B cell (primary cell): Measurements from ENCODE around the gene MCEMP1. TPM values are rescaled to one million over a fixed set of nuclear protein-coding genes. Genes with fewer than 3 reads are reported as not detected.
A peak's percentile ranks its signal among the peaks of the same experiment; 100 is the strongest.

Source experiments
- ATAC-seq: fragments of 200-7000 bp; cut with Tn5 transposase; one replicate; pipeline ENCODE4 v1.10.0; 2021; ENCODE audit warnings: low read depth, mild to moderate bottlenecking, moderate number of reproducible peaks, moderate library complexity
- CTCF ChIA-PET: fragments of 350-600 bp; sonication (Branson Sonifier 250); formaldehyde crosslinking; loops from one replicate; lab custom pipeline; 2021; ENCODE audit warnings: antibody characterized with exemption, inconsistent platforms; lab: Charles Lee
- POLR2A ChIA-PET: fragments of 350-600 bp; sonication (Branson Sonifier 250); formaldehyde crosslinking; loops from one replicate; lab custom pipeline; 2021; ENCODE audit warnings: antibody characterized with exemption; lab: Charles Lee
- DNase-seq: peaks from one replicate; pipeline ENCODE4 v3.0.0; 2013
- H2AFZ ChIP-seq: 2 replicates; pipeline ENCODE4 v1.6.1; 2012; ENCODE audit warnings: mild to moderate bottlenecking, low read depth, low read length; ENCODE audit not compliant: insufficient read depth, poor library complexity, severe bottlenecking
- H3K27ac ChIP-seq, 2 donors: 1 replicate in 1 of 2; 2 replicates in 1 of 2; pipeline ENCODE4 v1.5.1; 2012 to 2013; ENCODE audit warnings: low read length in 2 of 2, mild to moderate bottlenecking in 2 of 2, moderate library complexity in 1 of 2
- H3K27me3 ChIP-seq, 4 experiments: fragments of 200-600 bp in 1 of 4; sonication (generic) in 1 of 4; replicated peaks in 1 of 4; 1 replicate in 2 of 4; 2 replicates in 2 of 4; pipeline versions ENCODE4 v1.6.1 to v1.7.0; 2013 to 2016; ENCODE audit warnings: low read length in 3 of 4, mild to moderate bottlenecking in 2 of 4, mixed read lengths in 1 of 4, moderate library complexity in 1 of 4; ENCODE audit not compliant: insufficient read depth in 4 of 4, control insufficient read depth in 3 of 4; ENCODE audit errors: control extremely low read depth in 1 of 4
- H3K36me3 ChIP-seq, 2 experiments: replicated peaks in 1 of 2; 1 replicate in 1 of 2; 2 replicates in 1 of 2; pipeline versions ENCODE4 v1.6.1 to v1.7.1; 2013; ENCODE audit warnings: low read length in 1 of 2; ENCODE audit not compliant: insufficient read depth in 2 of 2, control insufficient read depth in 1 of 2; ENCODE audit errors: control extremely low read depth in 1 of 2, extremely low read depth in 1 of 2
- H3K4me1 ChIP-seq, 2 donors: fragments of 200-600 bp in 1 of 2; sonication (generic) in 1 of 2; 1 replicate in 1 of 2; 2 replicates in 1 of 2; pipeline versions ENCODE4 v1.5.1 to v1.6.1; 2013 to 2017; ENCODE audit warnings: low read length in 2 of 2; ENCODE audit not compliant: control insufficient read depth in 2 of 2, insufficient read depth in 2 of 2
- H3K4me2 ChIP-seq: replicated peaks from 2 replicates; pipeline ENCODE3; 2012; ENCODE audit warnings: mild to moderate bottlenecking, low read depth, low read length; ENCODE audit not compliant: poor library complexity, severe bottlenecking
- H3K4me3 ChIP-seq, 5 experiments: fragments of 200-600 bp in 1 of 5; sonication (generic) in 1 of 5; 1 replicate in 3 of 5; 2 replicates in 2 of 5; pipeline versions ENCODE4 v1.5.1 to v1.7.0; 2011 to 2016; ENCODE audit warnings: low read length in 4 of 5, mild to moderate bottlenecking in 4 of 5, low read depth in 2 of 5, control low read depth in 1 of 5, moderate library complexity in 1 of 5; ENCODE audit not compliant: insufficient read depth in 1 of 5; ENCODE audit errors: control extremely low read depth in 1 of 5, extremely low read depth in 1 of 5
- H3K79me2 ChIP-seq: fragments of 200-600 bp; sonication (generic); one replicate; pipeline ENCODE4 v1.6.0; 2016; ENCODE audit warnings: low read length; ENCODE audit not compliant: control insufficient read depth, insufficient read depth
- H3K9ac ChIP-seq: fragments of 200-600 bp; sonication (generic); 2 replicates; pipeline ENCODE4 v1.6.1; 2017; ENCODE audit warnings: mild to moderate bottlenecking, low read length, moderate library complexity
- H3K9me3 ChIP-seq, 3 donors: one replicate each; pipeline versions ENCODE4 v1.6.1 to v1.7.1; 2013; ENCODE audit warnings: low read length in 2 of 3; ENCODE audit not compliant: control insufficient read depth in 2 of 3, insufficient read depth in 1 of 3; ENCODE audit errors: control extremely low read depth in 1 of 3
- H4K20me1 ChIP-seq: 2 replicates; pipeline ENCODE4 v1.6.0; 2012; ENCODE audit warnings: mild to moderate bottlenecking, low read length; ENCODE audit not compliant: insufficient read depth, control insufficient read depth, poor library complexity, severe bottlenecking
- H3K27ac Mint-ChIP-seq: one replicate; pipeline ENCODE4 v1.8.0; 2021; ENCODE audit warnings: mixed read lengths
- H3K27me3 Mint-ChIP-seq: one replicate; pipeline ENCODE4 v1.8.0; 2021; ENCODE audit warnings: mixed read lengths
- H3K4me1 Mint-ChIP-seq: one replicate; pipeline ENCODE4 v1.8.0; 2021; ENCODE audit warnings: mixed read lengths
- H3K4me3 Mint-ChIP-seq: one replicate; pipeline ENCODE4 v1.8.0; 2021; ENCODE audit warnings: mixed read lengths
- H3K9me3 Mint-ChIP-seq: one replicate; pipeline ENCODE4 v1.8.0; 2022; ENCODE audit warnings: mixed read lengths; ENCODE audit not compliant: insufficient read depth
- CTCF ChIP-seq: fragments of 200-600 bp; IDR thresholded peaks from one replicate; pipeline ENCODE4 v1.8.0; 2022; ENCODE audit warnings: antibody characterized with exemption, mild to moderate bottlenecking
- EZH2 ChIP-seq: IDR thresholded peaks from 2 replicates; pipeline ENCODE4 v1.6.1; 2012; ENCODE audit warnings: borderline replicate concordance, low read depth, mild to moderate bottlenecking, moderate library complexity, low read length; ENCODE audit not compliant: insufficient read depth, poor library complexity, severe bottlenecking
- WGBS: methylation state at CpG from one replicate; pipeline ENCODE4 v1.1.5; 2013; ENCODE audit warnings: missing lambda C conversion rate; ENCODE audit not compliant: insufficient coverage; 5-methylcytosine and 5-hydroxymethylcytosine counted together
- intact Hi-C: fragments of 100-400 bp; cut with micrococcal nuclease; formaldehyde crosslinking; loops from one replicate; pipeline ENCODE4 v1.10.0; 2022
- polyA plus RNA-seq: library from polyadenylated mRNA; depleted of rRNA; stranded (reverse); fragments of >200 nt; gene quantifications from 2 replicates; pipeline ENCODE4 v1.2.3, GENCODE V29; 2012
- total RNA-seq, 2 donors: library from RNA; stranded (reverse); fragments of 120-200 nt in 1 of 2; gene quantifications; 1 replicate in 1 of 2; 2 replicates in 1 of 2; pipeline versions ENCODE4 v1.2.3 to v1.2.4, GENCODE V29; 2013 to 2022

The MCEMP1 gene
- total and polyA plus RNA-seq, 2 donors (not counting 1 experiment from before 2014, with no cell fraction given): 0.57 TPM; not detected in 1

- H3K27me3 Mint-ChIP-seq: no peaks in the 10 kb centered on the region
- Histone ChIP-seq H3K9ac (peak overlapping the region; percentile 58), H3K4me2 (peak overlapping the region; percentile 82), H3K36me3 (no peaks in the 10 kb centered on the region), H4K20me1 (no peaks in the 10 kb centered on the region), H3K4me3 (peak overlapping the region; percentile 25 to 55 (median 44)), H3K79me2 (no peaks in the 10 kb centered on the region), H3K4me1 (peaks cover 9 to 18% of the 10 kb centered on the region in 2 donors), H2AFZ (peak overlapping the region; percentile 91), H3K27me3 (peaks cover 0 to 5% (median 0%) of the 10 kb centered on the region in 4 experiments), H3K9me3 (no peaks in the 10 kb centered on the region), H3K27ac (peak overlapping the region; percentile 69 to 84)
- H3K4me1 Mint-ChIP-seq: peaks cover 10% of the 10 kb centered on the region
- CTCF ChIA-PET: interaction anchor here (1.0 to 8.7 kb wide), 3 partner anchors 16 to 142 kb away, joined by 3 to 100 read pairs (median 9); partner anchors contain the start of gene TRAPPC5
- ATAC-seq (peak; percentile 98), DNase-seq (peak; percentile 88)
- TF ChIP-seq CTCF: no peak
- no peak for TF ChIP-seq EZH2
- POLR2A ChIA-PET: no interaction called here
- intact Hi-C loops: loop anchor here (1.0 kb wide), 2 partner anchors 21 to 22 kb away; partner anchors contain the start of genes STXBP2 and TRAPPC5
- no peaks in the 10 kb centered on the region for H3K9me3 Mint-ChIP-seq
- peak overlapping the region; percentile 87 for H3K27ac Mint-ChIP-seq
- H3K4me3 Mint-ChIP-seq: peak overlapping the region; percentile 76
- WGBS: 32% methylated on average over 5 of the region's 9 CpGs
Observed at GRCh38 chr19:7658219-7658686, 18.6 kb upstream of the MCEMP1 start.

- Histone ChIP-seq H2AFZ (no peak overlapping the region), H3K4me3 (no peak overlapping the region), H3K4me1 (peaks cover 9 to 18% of the 10 kb centered on the region in 2 donors), H3K4me2 (no peak overlapping the region), H3K27me3 (peaks cover 0 to 5% (median 1%) of the 10 kb centered on the region in 4 experiments), H3K9me3 (no peaks in the 10 kb centered on the region), H3K79me2 (no peaks in the 10 kb centered on the region), H3K27ac (no peak overlapping the region), H4K20me1 (no peaks in the 10 kb centered on the region), H3K9ac (no peak overlapping the region), H3K36me3 (no peaks in the 10 kb centered on the region)
- POLR2A ChIA-PET: no interaction called here
- no peaks in the 10 kb centered on the region for H3K9me3 Mint-ChIP-seq
- peaks cover 10% of the 10 kb centered on the region for H3K4me1 Mint-ChIP-seq
- CTCF ChIA-PET: interaction anchor here (0.5 to 1.7 kb wide), 4 partner anchors 10 to 121 kb away, joined by 3 to 5 read pairs (median 4); partner anchors contain the start of gene TRAPPC5
- H3K4me3 Mint-ChIP-seq: no peak overlapping the region
- ATAC-seq: no peak
- intact Hi-C loops: no loop called here
- no peak for DNase-seq
- no peak overlapping the region for H3K27ac Mint-ChIP-seq
- H3K27me3 Mint-ChIP-seq: peaks cover 9% of the 10 kb centered on the region
- TF ChIP-seq EZH2 (no peak), CTCF (no peak)
- WGBS: 84% methylated on average over 5 of the region's 8 CpGs
Observed at GRCh38 chr19:7661744-7662538, 14.9 kb upstream of the MCEMP1 start.
